ENCODE results near the gene HDDC3.
A peak's percentile ranks its signal among the peaks of the same experiment; 100 is the strongest.

The HDDC3 gene

GRCh38 chr15:90959894-90960293 is 27.5 kb upstream of the HDDC3 start:
- DNase-seq (ENCODE audit: low spot score), result no peak
- in situ Hi-C loops (cut with MboI; ENCODE audit: low sequenced_read_pairs, unreplicated experiment), result no loop called here
- no peak for TF ChIP-seq CTCF (IDR thresholded peaks at IDR 0.05; ENCODE audit: borderline replicate concordance, control extremely low read depth, extremely low read depth, insufficient read depth, missing control alignments)

GRCh38 chr15:90959028-90959595 is 26.8 kb upstream of the HDDC3 start:
- in situ Hi-C loops (cut with MboI; ENCODE audit: low sequenced_read_pairs, unreplicated experiment), result no loop called here
- DNase-seq (ENCODE audit: low spot score), result no peak
- no peak for TF ChIP-seq CTCF (IDR thresholded peaks at IDR 0.05; ENCODE audit: borderline replicate concordance, control extremely low read depth, extremely low read depth, insufficient read depth, missing control alignments)

GRCh38 chr15:90957791-90958190 is 25.4 kb upstream of the HDDC3 start:
- DNase-seq (ENCODE audit: low spot score), result peak; percentile 20
- in situ Hi-C loops (cut with MboI; ENCODE audit: low sequenced_read_pairs, unreplicated experiment), result no loop called here
- TF ChIP-seq CTCF (IDR thresholded peaks at IDR 0.05; ENCODE audit: borderline replicate concordance, control extremely low read depth, extremely low read depth, insufficient read depth, missing control alignments), result no peak

GRCh38 chr15:90957031-90957790 is 24.9 kb upstream of the HDDC3 start:
- peak; percentile 16 for DNase-seq (ENCODE audit: low spot score)
- TF ChIP-seq CTCF (IDR thresholded peaks at IDR 0.05; ENCODE audit: borderline replicate concordance, control extremely low read depth, extremely low read depth, insufficient read depth, missing control alignments), result no peak
- in situ Hi-C loops (cut with MboI; ENCODE audit: low sequenced_read_pairs, unreplicated experiment), result no loop called here

- peak; percentile 87 for DNase-seq (ENCODE audit: low spot score)
- TF ChIP-seq CTCF (IDR thresholded peaks at IDR 0.05; ENCODE audit: borderline replicate concordance, control extremely low read depth, extremely low read depth, insufficient read depth, missing control alignments), result peak; percentile 71
- in situ Hi-C loops (cut with MboI; ENCODE audit: low sequenced_read_pairs, unreplicated experiment), result no loop called here
Observed at GRCh38 chr15:90956274-90957030, 24.1 kb upstream of the HDDC3 start.

- TF ChIP-seq CTCF (IDR thresholded peaks at IDR 0.05; ENCODE audit: borderline replicate concordance, control extremely low read depth, extremely low read depth, insufficient read depth, missing control alignments), result no peak
- in situ Hi-C loops (cut with MboI; ENCODE audit: low sequenced_read_pairs, unreplicated experiment), result no loop called here
- peak; percentile 27 for DNase-seq (ENCODE audit: low spot score)
Observed at GRCh38 chr15:90955624-90956273, 23.4 kb upstream of the HDDC3 start.
